IMR-90 (cell line): Measurements from ENCODE around the gene EMSY. TPM values are rescaled to one million over a fixed set of nuclear protein-coding genes. Genes with fewer than 3 reads are reported as not detected.

Experiments
- ATAC-seq: fragments of 200-7000 bp; cut with Tn5 transposase; 2 replicates; pipeline ENCODE4 v1.9.1; 2020; ENCODE audit warnings: low read depth, mild to moderate bottlenecking, moderate library complexity
- BruUV-seq: library from RNA; stranded (reverse); fragments of 400-500 nt; replicated peaks from 2 replicates; lab custom pipeline; 2021; lab: Mats Ljungman, UMichigan
- CTCF ChIA-PET: fragments of 300-600 bp; formaldehyde crosslinking; extraction: SDS; loops from one replicate; lab custom pipeline; 2021; ENCODE audit warnings: antibody characterized with exemption; lab: Yijun Ruan, JAX
- POLR2A ChIA-PET: fragments of 300-600 bp; sonication (Branson Sonifier 250); formaldehyde crosslinking; loops from one replicate; lab custom pipeline; 2022; ENCODE audit warnings: antibody characterized with exemption; ENCODE audit not compliant: unreplicated experiment; lab: Charles Lee
- DNase-seq: peaks from one replicate; pipeline ENCODE4 v3.0.0; 2013
- H2AFZ ChIP-seq: replicated peaks from 2 replicates; pipeline ENCODE3; 2013; ENCODE audit warnings: low read length, mild to moderate bottlenecking; ENCODE audit not compliant: poor library complexity
- H2AK5ac ChIP-seq: 2 replicates; pipeline ENCODE4 v1.6.1; 2013; ENCODE audit warnings: low read depth, low read length, inconsistent platforms
- H2AK9ac ChIP-seq: replicated peaks from 2 replicates; pipeline ENCODE3; 2013; ENCODE audit warnings: mild to moderate bottlenecking, low read depth, low read length, moderate library complexity; ENCODE audit not compliant: poor library complexity
- H2BK120ac ChIP-seq: 2 replicates; pipeline ENCODE4 v1.6.1; 2013; ENCODE audit warnings: low read depth, low read length, inconsistent platforms
- H2BK15ac ChIP-seq: 3 replicates; pipeline ENCODE4 v1.6.1; 2013; ENCODE audit warnings: low read depth, low read length, inconsistent platforms
- H2BK20ac ChIP-seq: 2 replicates; pipeline ENCODE4 v1.6.1; 2013; ENCODE audit warnings: low read depth, mild to moderate bottlenecking, inconsistent platforms, low read length, moderate library complexity
- H2BK5ac ChIP-seq: 2 replicates; pipeline ENCODE4 v1.6.1; 2013; ENCODE audit warnings: mild to moderate bottlenecking, low read depth, low read length, inconsistent platforms; ENCODE audit not compliant: poor library complexity, severe bottlenecking
- H3K14ac ChIP-seq: replicated peaks from 2 replicates; pipeline ENCODE4 v1.6.1; 2013; ENCODE audit warnings: low read depth, low read length, inconsistent platforms
- H3K18ac ChIP-seq: 2 replicates; pipeline ENCODE4 v1.6.1; 2013; ENCODE audit warnings: low read depth, low read length, control low read depth
- H3K23ac ChIP-seq: 2 replicates; pipeline ENCODE4 v1.6.1; 2013; ENCODE audit warnings: low read depth, low read length, inconsistent platforms
- H3K27ac ChIP-seq: 2 replicates; pipeline ENCODE4 v1.5.1; 2013; ENCODE audit warnings: mild to moderate bottlenecking, control low read depth, low read length; ENCODE audit not compliant: insufficient read depth
- H3K27me3 ChIP-seq: 2 replicates; pipeline ENCODE4 v1.6.1; 2013; ENCODE audit warnings: low read length; ENCODE audit not compliant: control insufficient read depth, insufficient read depth
- H3K36me3 ChIP-seq: 2 replicates; pipeline ENCODE4 v1.6.1; 2013; ENCODE audit warnings: low read length, mixed read lengths; ENCODE audit not compliant: control insufficient read depth, insufficient read depth
- H3K4ac ChIP-seq: 2 replicates; pipeline ENCODE4 v1.6.1; 2013; ENCODE audit warnings: low read depth, low read length, inconsistent platforms
- H3K4me1 ChIP-seq: 2 replicates; pipeline ENCODE4 v1.6.1; 2013; ENCODE audit warnings: low read length, mixed read lengths; ENCODE audit not compliant: control insufficient read depth, insufficient read depth
- H3K4me2 ChIP-seq: 2 replicates; pipeline ENCODE4 v1.6.1; 2013; ENCODE audit warnings: low read depth, mild to moderate bottlenecking, control low read depth, low read length, moderate library complexity
- H3K4me3 ChIP-seq: 2 replicates; pipeline ENCODE4 v1.5.1; 2013; ENCODE audit warnings: low read depth, mild to moderate bottlenecking, control low read depth, low read length, moderate library complexity; ENCODE audit not compliant: insufficient read depth
- H3K56ac ChIP-seq: 2 replicates; pipeline ENCODE4 v1.6.1; 2013; ENCODE audit warnings: low read length, inconsistent platforms; ENCODE audit not compliant: insufficient read depth; ENCODE audit errors: extremely low read depth
- H3K79me1 ChIP-seq, 2 experiments: 2 replicates each; pipeline ENCODE4 v1.6.1; 2013; ENCODE audit warnings: low read length in 2 of 2, inconsistent platforms in 1 of 2, low read depth in 1 of 2
- H3K9ac ChIP-seq: 2 replicates; pipeline ENCODE4 v1.6.1; 2013; ENCODE audit warnings: low read depth, low read length, control low read depth
- H3K9me1 ChIP-seq: 2 replicates; pipeline ENCODE4 v1.6.1; 2013; ENCODE audit warnings: low read length, inconsistent platforms; ENCODE audit not compliant: insufficient read depth
- H3K9me3 ChIP-seq: 2 replicates; pipeline ENCODE4 v1.6.1; 2013; ENCODE audit warnings: low read length; ENCODE audit not compliant: control insufficient read depth, insufficient read depth
- H4K20me1 ChIP-seq: 2 replicates; pipeline ENCODE4 v1.6.1; 2013; ENCODE audit warnings: low read length, inconsistent platforms; ENCODE audit not compliant: insufficient read depth
- H4K5ac ChIP-seq: 2 replicates; pipeline ENCODE4 v1.6.1; 2013; ENCODE audit warnings: mild to moderate bottlenecking, low read depth, low read length, control low read depth
- H4K8ac ChIP-seq, 2 experiments: 2 replicates each; pipeline ENCODE4 v1.6.1; 2013; ENCODE audit warnings: low read depth in 2 of 2, low read length in 2 of 2, control low read depth in 1 of 2, inconsistent platforms in 1 of 2
- H4K91ac ChIP-seq: 2 replicates; pipeline ENCODE4 v1.6.1; 2013; ENCODE audit warnings: low read depth, low read length, inconsistent platforms; ENCODE audit not compliant: insufficient read depth
- FOS ChIP-seq: fragments of 150-350 bp; IDR thresholded peaks from 2 replicates; pipeline ENCODE4 v1.6.1; 2016; ENCODE audit warnings: low read depth, low read length
- MAFK ChIP-seq: IDR thresholded peaks from 2 replicates; pipeline ENCODE4 v1.6.1; 2012; ENCODE audit warnings: low read depth, low read length, improper control_type of control experiment
- NFE2L2 ChIP-seq: fragments of 150-350 bp; IDR thresholded peaks from 2 replicates; pipeline ENCODE4 v1.6.1; 2016; ENCODE audit warnings: low read depth, mild to moderate bottlenecking, low read length
- WGBS, 2 experiments: methylation state at CpG; one replicate each; pipeline versions ENCODE4 v1.1.5 to v1.1.7; 2013; ENCODE audit warnings: missing lambda C conversion rate in 2 of 2; ENCODE audit not compliant: insufficient read length in 1 of 2; ENCODE audit errors: extremely low coverage in 2 of 2; 5-methylcytosine and 5-hydroxymethylcytosine counted together
- dilution Hi-C: fragments of 300-500 bp; cut with HindIII; formaldehyde crosslinking; loops from one replicate; pipeline ENCODE4 v1.14.3; 2018; ENCODE audit warnings: low sequenced_read_pairs; ENCODE audit not compliant: unreplicated experiment
- in situ Hi-C: fragments of 300-500 bp; cut with MboI; formaldehyde crosslinking; loops from 3 replicates; pipeline ENCODE4 v1.14.3; 2019; ENCODE audit warnings: low sequenced_read_pairs, inconsistent platforms, mixed read lengths
- intact Hi-C: fragments of 100-400 bp; cut with micrococcal nuclease; formaldehyde crosslinking; loops from 2 replicates; pipeline ENCODE4 v1.10.0; 2022
- polyA plus RNA-seq, 3 experiments: library from polyadenylated mRNA; depleted of rRNA; stranded (reverse); fragments of >200 nt; gene quantifications; 2 replicates each; pipeline ENCODE4 v1.2.3, GENCODE V29; 2012; ENCODE audit warnings: low replicate concordance in 1 of 3
- total RNA-seq: library from RNA; depleted of rRNA; stranded (reverse); fragments of >200 nt; gene quantifications from 2 replicates; pipeline ENCODE4 v1.2.3, GENCODE V29; 2012
- TF ChIP-seq, protein P1 (sequence below): fragments of 150-350 bp; IDR thresholded peaks from 2 replicates; pipeline ENCODE4 v1.6.1; 2017; ENCODE audit warnings: mild to moderate bottlenecking, antibody characterized with exemption, low read length, low read depth

EMSY gene
- total and polyA plus RNA-seq, 2 of the 4 experiments (the other 2 are of a cell fraction), result 14.1 to 22.0 TPM

GRCh38 chr11:76410851-76411357 is 33.9 kb upstream of the EMSY start:
- Histone ChIP-seq H3K27ac (no peak overlapping the region), H3K18ac (no peak overlapping the region), H3K14ac (no peak overlapping the region), H3K23ac (no peak overlapping the region), H3K4me2 (no peak overlapping the region), H2BK20ac (no peak overlapping the region), H3K9me3 (no peaks in the 10 kb centered on the region), H2BK15ac (no peak overlapping the region), H4K8ac (no peak overlapping the region), H3K36me3 (no peaks in the 10 kb centered on the region), H4K5ac (no peak overlapping the region), H2AK5ac (no peak overlapping the region), H3K27me3 (peaks cover 38% of the 10 kb centered on the region), H2AK9ac (no peak overlapping the region), H2BK5ac (no peak overlapping the region), H4K20me1 (no peaks in the 10 kb centered on the region), H3K4me3 (no peak overlapping the region), H3K56ac (no peak overlapping the region), H2BK120ac (no peak overlapping the region), H4K91ac (no peak overlapping the region), H3K4ac (no peak overlapping the region), H3K4me1 (no peaks in the 10 kb centered on the region), H2AFZ (no peak overlapping the region), H3K9ac (no peak overlapping the region), H3K79me1 (no peaks in the 10 kb centered on the region), H3K9me1 (peaks cover 3% of the 10 kb centered on the region; the same call in 1 of the 2 replicates)
- WGBS, 2 experiments, result no CpG with 5 or more reads among the region's 10 CpGs
- intact Hi-C loops, result no loop called here
- TF ChIP-seq FOS, result no peak
- TF ChIP-seq NFE2L2, result no peak
- no peak for TF ChIP-seq MAFK
- TF ChIP-seq, protein P1, sequence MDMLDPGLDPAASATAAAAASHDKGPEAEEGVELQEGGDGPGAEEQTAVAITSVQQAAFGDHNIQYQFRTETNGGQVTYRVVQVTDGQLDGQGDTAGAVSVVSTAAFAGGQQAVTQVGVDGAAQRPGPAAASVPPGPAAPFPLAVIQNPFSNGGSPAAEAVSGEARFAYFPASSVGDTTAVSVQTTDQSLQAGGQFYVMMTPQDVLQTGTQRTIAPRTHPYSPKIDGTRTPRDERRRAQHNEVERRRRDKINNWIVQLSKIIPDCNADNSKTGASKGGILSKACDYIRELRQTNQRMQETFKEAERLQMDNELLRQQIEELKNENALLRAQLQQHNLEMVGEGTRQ, result no peak
- in situ Hi-C loops, result no loop called here
- DNase-seq, result no peak
- ATAC-seq, result no peak
- dilution Hi-C loops, result no loop called here
- BruUV-seq, result no TSS peak
- ChIA-PET CTCF (interaction anchor here (0.9 kb wide), 1 partner anchor 32 kb away, joined by 3 read pairs; no protein-coding TSS in a partner anchor), POLR2A (no interaction called here)
